Upper lobe of left lung (tissue), 4 donors: ENCODE measurements around the gene SHLD2.
"Not testable (repeated sequence)": the region's sequence is repeated elsewhere in the genome, so short reads cannot be mapped to it uniquely, and the experiment has no call there.

ENCODE experiments used
- CTCF ChIP-seq, 6 experiments: fragments of 450-650 bp in 4 of 6; fragments of 200-600 bp in 2 of 6; sonication (generic) in 2 of 6; IDR thresholded peaks; one replicate each; pipeline ENCODE4 v1.5.1; 2016 to 2019; ENCODE audit warnings: antibody characterized with exemption in 6 of 6
- POLR2A ChIP-seq, 4 donors: fragments of 450-650 bp; IDR thresholded peaks; one replicate each; pipeline ENCODE4 v1.5.1; 2016 to 2017; ENCODE audit warnings: antibody characterized with exemption in 4 of 4, mild to moderate bottlenecking in 2 of 4

- TF ChIP-seq POLR2A, CTCF (IDR thresholded peaks at IDR 0.05): not testable (repeated sequence)
Measured at GRCh38 chr10:87172178-87172577, 77.2 kb downstream of the SHLD2 start.
